ACHN (cell line): Measurements from ENCODE around the gene FKBP6.
"Not testable (repeated sequence)": the region's sequence is repeated elsewhere in the genome, so short reads cannot be mapped to it uniquely, and the experiment has no call there.

ENCODE experiments used
- DNase-seq: peaks from one replicate; pipeline ENCODE4 v3.0.0-alpha.2; 2015
- in situ Hi-C: cut with HindIII; loops from 2 replicates; pipeline ENCODE4 v1.10.0; 2017; ENCODE audit warnings: low sequenced_read_pairs, low pct_ligation_motif_present, low pct_unique_long_range_greater_than_20kb

FKBP6 gene

GRCh38 chr7:73350306-73351068 is 22.5 kb downstream of the FKBP6 start:
- in situ Hi-C loops = no loop called here
- no peak for DNase-seq

GRCh38 chr7:73351447-73352167 is 23.6 kb downstream of the FKBP6 start:
- no peak for DNase-seq
- in situ Hi-C loops = no loop called here

- no peak for DNase-seq
- in situ Hi-C loops = no loop called here
These were observed 24.8 kb downstream of the FKBP6 start for GRCh38 chr7:73352784-73353183.

- no peak for DNase-seq
- in situ Hi-C loops = no loop called here
These were observed 25.3 kb downstream of the FKBP6 start for GRCh38 chr7:73353243-73353642.

- no peak for DNase-seq
- in situ Hi-C loops = no loop called here
These were observed 26.2 kb downstream of the FKBP6 start for GRCh38 chr7:73354196-73354595.

GRCh38 chr7:73354821-73355220 is 26.9 kb downstream of the FKBP6 start:
- in situ Hi-C loops = no loop called here
- no peak for DNase-seq

GRCh38 chr7:73356159-73356558 is 28.2 kb downstream of the FKBP6 start:
- in situ Hi-C loops = no loop called here
- DNase-seq = no peak

GRCh38 chr7:73358590-73359275 is 30.8 kb downstream of the FKBP6 start:
- in situ Hi-C loops = no loop called here
- no peak for DNase-seq

- in situ Hi-C loops = no loop called here
These were observed 31.3 kb downstream of the FKBP6 start for GRCh38 chr7:73359306-73359705.

GRCh38 chr7:73359746-73360375 is 31.9 kb downstream of the FKBP6 start:
- in situ Hi-C loops = no loop called here
- DNase-seq = no peak

More at GRCh38 chr7:73359306-73359705, 31.3 kb downstream of the FKBP6 start:
- DNase-seq = no peak

- DNase-seq, in situ Hi-C loops: not testable (repeated sequence)
These were observed 32.6 kb downstream of the FKBP6 start for GRCh38 chr7:73360590-73360989.

- in situ Hi-C loops = no loop called here
- no peak for DNase-seq
These were observed 35.5 kb downstream of the FKBP6 start for GRCh38 chr7:73363225-73364005.

GRCh38 chr7:73364006-73364728 is 36.2 kb downstream of the FKBP6 start:
- in situ Hi-C loops = no loop called here
- no peak for DNase-seq

- no peak for DNase-seq
- in situ Hi-C loops = no loop called here
These were observed 38.2 kb downstream of the FKBP6 start for GRCh38 chr7:73366127-73366526.

- in situ Hi-C loops = no loop called here
- DNase-seq = no peak
These were observed 39.0 kb downstream of the FKBP6 start for GRCh38 chr7:73366990-73367389.

GRCh38 chr7:73369009-73369408 is 41.0 kb downstream of the FKBP6 start:
- in situ Hi-C loops = no loop called here
- no peak for DNase-seq

- no peak for DNase-seq
- in situ Hi-C loops = no loop called here
These were observed 41.7 kb downstream of the FKBP6 start for GRCh38 chr7:73369622-73370021.

GRCh38 chr7:73373741-73374140 is 45.8 kb downstream of the FKBP6 start:
- DNase-seq = no peak

More at GRCh38 chr7:73373741-73374140, 45.8 kb downstream of the FKBP6 start:
- in situ Hi-C loops = no loop called here
